ENCODE measurements around the gene TPM2. TPM values are rescaled to one million over a fixed set of nuclear protein-coding genes. Genes with fewer than 3 reads are reported as not detected.

The TPM2 gene
- total RNA-seq, 1 donor from 2014 or later = 966 TPM

- intact Hi-C loops (cut with DNase I) = no loop called here
- no peak for ATAC-seq (ENCODE audit: poor library complexity)
Observed at GRCh38 chr9:35683323-35683722, 6.4 kb downstream of the TPM2 start.

GRCh38 chr9:35682520-35683315 is 7.0 kb downstream of the TPM2 start:
- intact Hi-C loops (cut with DNase I) = no loop called here
- DNase-seq (no peak), ATAC-seq (ENCODE audit: poor library complexity) (no peak)

More at GRCh38 chr9:35683323-35683722, 6.4 kb downstream of the TPM2 start:
- DNase-seq = no peak

- no peak for DNase-seq
Observed at GRCh38 chr9:35682051-35682450, 7.7 kb downstream of the TPM2 start.

GRCh38 chr9:35681341-35682002 is 8.3 kb downstream of the TPM2 start:
- DNase-seq (no peak), ATAC-seq (ENCODE audit: poor library complexity) (no peak)
- intact Hi-C loops (cut with DNase I) = no loop called here

More at GRCh38 chr9:35682051-35682450, 7.7 kb downstream of the TPM2 start:
- intact Hi-C loops (cut with DNase I) = no loop called here
- no peak for ATAC-seq (ENCODE audit: poor library complexity)

- DNase-seq = no peak
- peak; percentile 6 for ATAC-seq (ENCODE audit: poor library complexity)
- intact Hi-C loops (cut with DNase I) = no loop called here
Observed at GRCh38 chr9:35680331-35681105, 9.2 kb downstream of the TPM2 start.

- intact Hi-C loops (cut with DNase I) = no loop called here
- DNase-seq (no peak), ATAC-seq (ENCODE audit: poor library complexity) (no peak)
Observed at GRCh38 chr9:35679766-35680330, 9.9 kb downstream of the TPM2 start.

GRCh38 chr9:35679091-35679490 is 10.6 kb downstream of the TPM2 start:
- DNase-seq (no peak), ATAC-seq (ENCODE audit: poor library complexity) (no peak)
- intact Hi-C loops (cut with DNase I) = no loop called here

- peak; percentile 61 for DNase-seq
- ATAC-seq (ENCODE audit: poor library complexity) = peak; percentile 48
- intact Hi-C loops (cut with DNase I) = no loop called here
Observed at GRCh38 chr9:35675732-35676392, 13.9 kb downstream of the TPM2 start.

- no peak for ATAC-seq (ENCODE audit: poor library complexity)
- intact Hi-C loops (cut with DNase I) = no loop called here
Observed at GRCh38 chr9:35675204-35675603, 14.5 kb downstream of the TPM2 start.

GRCh38 chr9:35674025-35674361 is 15.7 kb downstream of the TPM2 start:
- no peak for DNase-seq
- intact Hi-C loops (cut with DNase I) = no loop called here
- no peak for ATAC-seq (ENCODE audit: poor library complexity)

More at GRCh38 chr9:35675204-35675603, 14.5 kb downstream of the TPM2 start:
- DNase-seq = no peak

- DNase-seq (peak; percentile 71), ATAC-seq (ENCODE audit: poor library complexity) (peak; percentile 84)
- intact Hi-C loops (cut with DNase I) = no loop called here
Observed at GRCh38 chr9:35673132-35674024, 16.3 kb downstream of the TPM2 start, which contains the start of gene CA9. TSS of gene CA9 (plus strand) at chr9:35673928. CDS start at chr9:35673960, 32 bp downstream.

- no peak for ATAC-seq (ENCODE audit: poor library complexity)
- intact Hi-C loops (cut with DNase I) = no loop called here
- no peak for DNase-seq
Observed at GRCh38 chr9:35669331-35670145, 20.2 kb downstream of the TPM2 start.

- ATAC-seq (ENCODE audit: poor library complexity) = no peak
- DNase-seq = no peak
- intact Hi-C loops (cut with DNase I) = no loop called here
Observed at GRCh38 chr9:35667939-35668338, 21.8 kb downstream of the TPM2 start.

GRCh38 chr9:35666549-35666948 is 23.2 kb downstream of the TPM2 start:
- intact Hi-C loops (cut with DNase I) = no loop called here
- DNase-seq (no peak), ATAC-seq (ENCODE audit: poor library complexity) (no peak)

GRCh38 chr9:35666045-35666444 is 23.7 kb downstream of the TPM2 start:
- DNase-seq (no peak), ATAC-seq (ENCODE audit: poor library complexity) (no peak)
- intact Hi-C loops (cut with DNase I) = no loop called here

GRCh38 chr9:35665471-35665818 is 24.3 kb downstream of the TPM2 start:
- ATAC-seq (ENCODE audit: poor library complexity) = no peak
- intact Hi-C loops (cut with DNase I) = no loop called here
- DNase-seq = no peak
